PC-3 (cell line): Measurements from ENCODE around the gene TCERG1L.

Experiments used
- CTCF ChIP-seq: fragments of 300-600 bp; sonication (generic); conservative IDR thresholded peaks from 2 replicates; pipeline ENCODE4 v1.5.1; 2017; ENCODE audit warnings: antibody characterized with exemption, low read depth, mild to moderate bottlenecking, low read length
- EZH2 ChIP-seq: fragments of 300-600 bp; sonication (generic); IDR thresholded peaks from one replicate; pipeline ENCODE4 v1.6.1; 2017; ENCODE audit warnings: antibody characterized with exemption, mild to moderate bottlenecking, low read length; ENCODE audit not compliant: unreplicated experiment

- TF ChIP-seq CTCF (no peak), EZH2 (no peak)
These were observed 142.4 kb downstream of the TCERG1L start for GRCh38 chr10:131169146-131169545.
